Right atrium auricular region (tissue), 2 donors: Measurements from ENCODE around the gene WDR91. TPM values are rescaled to one million over a fixed set of nuclear protein-coding genes. Genes with fewer than 3 reads are reported as not detected.

Experiments used
- DNase-seq: peaks from one replicate; pipeline ENCODE4 v3.0.0-alpha.2; 2019; ENCODE audit warnings: low spot score
- H3K27ac ChIP-seq, 2 donors: fragments of 200-600 bp; sonication (generic); 1 replicate in 1 of 2; 2 replicates in 1 of 2; pipeline ENCODE4 v1.5.1; 2016 to 2019
- H3K27me3 ChIP-seq, 2 donors: fragments of 200-600 bp; sonication (generic); one replicate each; pipeline versions ENCODE4 v1.5.1 to v1.6.0; 2017 to 2019
- H3K36me3 ChIP-seq: fragments of 200-600 bp; sonication (generic); one replicate; pipeline ENCODE4 v1.5.1; 2016
- H3K4me1 ChIP-seq, 2 donors: fragments of 200-600 bp; sonication (generic); one replicate each; pipeline versions ENCODE4 v1.5.1 to v1.6.0; 2017 to 2019
- H3K4me3 ChIP-seq, 2 donors: fragments of 200-600 bp; sonication (generic); 1 replicate in 1 of 2; 2 replicates in 1 of 2; pipeline ENCODE4 v1.5.1; 2017 to 2019; ENCODE audit warnings: mild to moderate bottlenecking in 1 of 2, moderate library complexity in 1 of 2
- H3K9me3 ChIP-seq, 2 donors: fragments of 200-600 bp; sonication (generic); one replicate each; pipeline ENCODE4 v1.5.1; 2019
- total RNA-seq, 2 donors: library from RNA; depleted of rRNA; stranded (reverse); fragments of >200 nt; gene quantifications; one replicate each; pipeline ENCODE4 v1.1.0, GENCODE V29; 2016
- TF ChIP-seq, protein P1 (sequence below), 2 donors: fragments of 200-600 bp; sonication (generic); IDR thresholded peaks; one replicate each; pipeline ENCODE4 v1.5.1; 2019; ENCODE audit warnings: antibody characterized with exemption in 2 of 2

Gene WDR91
- total RNA-seq, 2 donors from 2014 or later = 3.3 to 4.5 TPM

- H3K36me3 ChIP-seq = no peaks in the 10 kb centered on the region
- TF ChIP-seq, protein P1, sequence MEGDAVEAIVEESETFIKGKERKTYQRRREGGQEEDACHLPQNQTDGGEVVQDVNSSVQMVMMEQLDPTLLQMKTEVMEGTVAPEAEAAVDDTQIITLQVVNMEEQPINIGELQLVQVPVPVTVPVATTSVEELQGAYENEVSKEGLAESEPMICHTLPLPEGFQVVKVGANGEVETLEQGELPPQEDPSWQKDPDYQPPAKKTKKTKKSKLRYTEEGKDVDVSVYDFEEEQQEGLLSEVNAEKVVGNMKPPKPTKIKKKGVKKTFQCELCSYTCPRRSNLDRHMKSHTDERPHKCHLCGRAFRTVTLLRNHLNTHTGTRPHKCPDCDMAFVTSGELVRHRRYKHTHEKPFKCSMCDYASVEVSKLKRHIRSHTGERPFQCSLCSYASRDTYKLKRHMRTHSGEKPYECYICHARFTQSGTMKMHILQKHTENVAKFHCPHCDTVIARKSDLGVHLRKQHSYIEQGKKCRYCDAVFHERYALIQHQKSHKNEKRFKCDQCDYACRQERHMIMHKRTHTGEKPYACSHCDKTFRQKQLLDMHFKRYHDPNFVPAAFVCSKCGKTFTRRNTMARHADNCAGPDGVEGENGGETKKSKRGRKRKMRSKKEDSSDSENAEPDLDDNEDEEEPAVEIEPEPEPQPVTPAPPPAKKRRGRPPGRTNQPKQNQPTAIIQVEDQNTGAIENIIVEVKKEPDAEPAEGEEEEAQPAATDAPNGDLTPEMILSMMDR (IDR thresholded peaks at IDR 0.05) = no peak
- peak overlapping the region; percentile 66 to 70 for H3K27ac ChIP-seq
- no peak overlapping the region for H3K4me3 ChIP-seq
- H3K9me3 ChIP-seq = peaks cover 0 to 15% of the 10 kb centered on the region in 2 donors
- H3K27me3 ChIP-seq = no peaks in the 10 kb centered on the region
- DNase-seq = no peak
- H3K4me1 ChIP-seq = peaks cover 0 to 52% of the 10 kb centered on the region in 2 donors
Measured at GRCh38 chr7:135158874-135159273, 52.5 kb downstream of the WDR91 start.

- DNase-seq = no peak
- H3K4me3 ChIP-seq = no peak overlapping the region
Measured at GRCh38 chr7:135158141-135158655, 53.1 kb downstream of the WDR91 start.

DNA sequence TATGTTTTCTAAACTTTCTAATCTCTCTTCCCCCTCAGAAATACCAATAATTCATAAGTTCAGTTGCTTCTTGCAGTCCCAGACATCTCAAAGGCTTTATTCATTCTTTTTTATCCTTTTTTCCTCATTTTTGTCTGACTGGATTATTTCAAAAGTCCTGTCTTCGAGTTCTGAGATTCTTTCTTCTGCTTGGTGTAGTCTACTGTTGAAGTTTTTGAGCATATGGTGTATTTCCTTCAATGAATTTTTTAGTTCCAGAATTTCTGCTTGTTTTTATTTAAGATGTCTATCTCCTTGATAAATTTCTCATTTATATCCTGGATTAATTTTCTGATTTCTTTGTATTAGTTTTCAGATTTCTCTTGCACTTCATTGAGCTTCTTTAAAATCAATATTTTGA is 55.0 kb downstream of the WDR91 start:
- Histone ChIP-seq H3K27me3 (no peaks in the 10 kb centered on the region), H3K27ac (no peak overlapping the region), H3K4me3 (no peak overlapping the region), H3K9me3 (peaks cover 0 to 15% of the 10 kb centered on the region in 2 donors), H3K4me1 (peaks cover 0 to 52% of the 10 kb centered on the region in 2 donors), H3K36me3 (no peaks in the 10 kb centered on the region)
- no peak for DNase-seq
- TF ChIP-seq, protein P1 (IDR thresholded peaks at IDR 0.05) = no peak

More at GRCh38 chr7:135158141-135158655, 53.1 kb downstream of the WDR91 start:
- H3K27me3 ChIP-seq = no peaks in the 10 kb centered on the region
- H3K27ac ChIP-seq = peak overlapping the region; percentile 66 to 70
- TF ChIP-seq, protein P1 (IDR thresholded peaks at IDR 0.05) = no peak
- peaks cover 0 to 15% of the 10 kb centered on the region in 2 donors for H3K9me3 ChIP-seq
- H3K4me1 ChIP-seq = peaks cover 0 to 52% of the 10 kb centered on the region in 2 donors
- H3K36me3 ChIP-seq = no peaks in the 10 kb centered on the region

- Histone ChIP-seq H3K27ac (no peak overlapping the region), H3K36me3 (no peaks in the 10 kb centered on the region), H3K27me3 (no peaks in the 10 kb centered on the region), H3K4me1 (peaks cover 0 to 42% of the 10 kb centered on the region in 2 donors), H3K4me3 (no peak overlapping the region), H3K9me3 (peaks cover 0 to 15% of the 10 kb centered on the region in 2 donors)
- no peak for DNase-seq
- TF ChIP-seq, protein P1 (IDR thresholded peaks at IDR 0.05) = no peak
Measured at GRCh38 chr7:135154734-135155133, 56.6 kb downstream of the WDR91 start.

DNA sequence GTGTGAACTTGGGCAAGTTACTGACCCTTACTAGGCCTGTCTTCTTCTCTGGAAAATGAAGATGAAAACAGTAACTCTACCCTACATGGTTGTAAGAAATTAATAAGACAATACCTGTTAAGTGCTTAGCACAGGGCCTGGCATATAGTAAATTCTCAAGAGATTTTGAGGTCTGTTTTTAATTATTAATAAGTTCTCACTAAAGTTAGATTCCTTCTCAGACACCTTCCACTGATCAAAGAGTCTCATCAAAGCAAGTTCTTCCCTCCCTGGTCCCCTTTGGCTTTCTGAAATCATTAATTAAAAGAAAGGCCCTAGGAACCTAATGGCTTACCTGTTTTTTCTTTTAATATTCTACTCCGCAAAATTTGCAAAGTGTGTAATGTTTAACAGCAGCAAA is 58.9 kb downstream of the WDR91 start:
- Histone ChIP-seq H3K36me3 (no peaks in the 10 kb centered on the region), H3K4me3 (no peak overlapping the region), H3K9me3 (peaks cover 0 to 15% of the 10 kb centered on the region in 2 donors), H3K27me3 (no peaks in the 10 kb centered on the region), H3K4me1 (peaks cover 0 to 31% of the 10 kb centered on the region in 2 donors), H3K27ac (no peak overlapping the region)
- no peak for DNase-seq
- TF ChIP-seq, protein P1 (IDR thresholded peaks at IDR 0.05) = no peak

GRCh38 chr7:135151533-135151932 is 59.8 kb downstream of the WDR91 start:
- H3K4me3 ChIP-seq = no peak overlapping the region
- peaks cover 0 to 11% of the 10 kb centered on the region in 2 donors for H3K9me3 ChIP-seq
- no peak for DNase-seq
- peak overlapping the region; percentile 87 to 92 for H3K27ac ChIP-seq
- TF ChIP-seq, protein P1 (IDR thresholded peaks at IDR 0.05) = no peak
- H3K27me3 ChIP-seq = no peaks in the 10 kb centered on the region
- H3K4me1 ChIP-seq = peaks cover 0 to 34% of the 10 kb centered on the region in 2 donors
- no peaks in the 10 kb centered on the region for H3K36me3 ChIP-seq
